ENCODE results near the gene S100A9. TPM values are rescaled to one million over a fixed set of nuclear protein-coding genes. Genes with fewer than 3 reads are reported as not detected.

The S100A9 gene
- total RNA-seq, 1 experiment from 2014 or later = 559 TPM

GRCh38 chr1:153367090-153367489 is 9.4 kb downstream of the S100A9 start:
- TF ChIP-seq EZH2phosphoT487 (IDR thresholded peaks at IDR 0.05; ENCODE audit: borderline replicate concordance, low read length) (no peak), CTCF (conservative IDR thresholded peaks at IDR 0.05; ENCODE audit: low read depth, low read length) (no peak)
- POLR2A ChIA-PET (ENCODE audit: unreplicated experiment) = no interaction called here
- Histone ChIP-seq H3K27me3 (ENCODE audit: low read length) (no peaks in the 10 kb centered on the region), H3K27ac (ENCODE audit: low read length) (no peak overlapping the region), H3K9me2 (replicated peaks; ENCODE audit: low read length) (no peaks in the 10 kb centered on the region), H3K9me3 (ENCODE audit: low read length) (no peaks in the 10 kb centered on the region), H3F3A (ENCODE audit: low read length, unreplicated experiment) (no peaks in the 10 kb centered on the region), H2AFZ (ENCODE audit: low read length) (no peak overlapping the region), H3K4me3 (ENCODE audit: low read length) (no peak overlapping the region), H3K4me2 (ENCODE audit: low read length) (no peak overlapping the region), H3K79me2 (ENCODE audit: low read length) (no peaks in the 10 kb centered on the region), H3K4me1 (ENCODE audit: insufficient read depth, low read length) (peaks cover 38% of the 10 kb centered on the region), H3K9ac (ENCODE audit: low read length) (no peak overlapping the region), H3K36me3 (ENCODE audit: low read depth, low read length) (no peaks in the 10 kb centered on the region), H4K20me1 (ENCODE audit: low read length) (no peaks in the 10 kb centered on the region)
- CTCF ChIA-PET = no interaction called here
- DNase-seq (no peak), ATAC-seq (no peak)
- no TSS peak for BruUV-seq (replicated peaks)
- intact Hi-C loops (cut with micrococcal nuclease) = no loop called here

- Histone ChIP-seq H3K9ac (ENCODE audit: low read length) (no peak overlapping the region), H3K4me1 (ENCODE audit: insufficient read depth, low read length) (peaks cover 39% of the 10 kb centered on the region), H3F3A (ENCODE audit: low read length, unreplicated experiment) (no peaks in the 10 kb centered on the region), H3K27ac (ENCODE audit: low read length) (no peak overlapping the region), H3K79me2 (ENCODE audit: low read length) (no peaks in the 10 kb centered on the region), H4K20me1 (ENCODE audit: low read length) (no peaks in the 10 kb centered on the region), H3K9me2 (replicated peaks; ENCODE audit: low read length) (no peaks in the 10 kb centered on the region), H3K4me3 (ENCODE audit: low read length) (no peak overlapping the region), H3K27me3 (ENCODE audit: low read length) (no peaks in the 10 kb centered on the region), H3K36me3 (ENCODE audit: low read depth, low read length) (no peaks in the 10 kb centered on the region), H3K9me3 (ENCODE audit: low read length) (no peaks in the 10 kb centered on the region), H2AFZ (ENCODE audit: low read length) (no peak overlapping the region), H3K4me2 (ENCODE audit: low read length) (no peak overlapping the region)
- ChIA-PET POLR2A (ENCODE audit: unreplicated experiment) (no interaction called here), CTCF (interaction anchor here (0.6 kb wide), 1 partner anchor 204 kb away, joined by 3 read pairs; no protein-coding TSS in a partner anchor)
- intact Hi-C loops (cut with micrococcal nuclease) = no loop called here
- no TSS peak for BruUV-seq (replicated peaks)
- DNase-seq (no peak), ATAC-seq (no peak)
- TF ChIP-seq EZH2 (IDR thresholded peaks at IDR 0.05; ENCODE audit: low read length, unreplicated experiment) (no peak), CTCF (conservative IDR thresholded peaks at IDR 0.05; ENCODE audit: low read depth, low read length) (no peak), EZH2phosphoT487 (IDR thresholded peaks at IDR 0.05; ENCODE audit: borderline replicate concordance, low read length) (no peak)
These were observed 10.8 kb downstream of the S100A9 start for GRCh38 chr1:153368495-153368894.

- intact Hi-C loops (cut with micrococcal nuclease) = no loop called here
- Histone ChIP-seq H3K4me1 (ENCODE audit: insufficient read depth, low read length) (peaks cover 29% of the 10 kb centered on the region), H3K9me3 (ENCODE audit: low read length) (no peaks in the 10 kb centered on the region), H3K9me2 (replicated peaks; ENCODE audit: low read length) (no peaks in the 10 kb centered on the region), H3K27ac (ENCODE audit: low read length) (no peak overlapping the region), H3K4me2 (ENCODE audit: low read length) (no peak overlapping the region), H3K9ac (ENCODE audit: low read length) (no peak overlapping the region), H3K36me3 (ENCODE audit: low read depth, low read length) (no peaks in the 10 kb centered on the region), H3F3A (ENCODE audit: low read length, unreplicated experiment) (no peaks in the 10 kb centered on the region), H3K4me3 (ENCODE audit: low read length) (no peak overlapping the region), H3K79me2 (ENCODE audit: low read length) (no peaks in the 10 kb centered on the region), H2AFZ (ENCODE audit: low read length) (no peak overlapping the region), H3K27me3 (ENCODE audit: low read length) (no peaks in the 10 kb centered on the region), H4K20me1 (ENCODE audit: low read length) (no peaks in the 10 kb centered on the region)
- BruUV-seq (replicated peaks) = no TSS peak
- CTCF ChIA-PET = no interaction called here
- no peak for TF ChIP-seq CTCF (conservative IDR thresholded peaks at IDR 0.05; ENCODE audit: low read depth, low read length)
- TF ChIP-seq EZH2phosphoT487 (IDR thresholded peaks at IDR 0.05; ENCODE audit: borderline replicate concordance, low read length) = no peak
- no peak for TF ChIP-seq EZH2 (IDR thresholded peaks at IDR 0.05; ENCODE audit: low read length, unreplicated experiment)
- POLR2A ChIA-PET (ENCODE audit: unreplicated experiment) = no interaction called here
- DNase-seq = peak; percentile 30
- no peak for ATAC-seq
These were observed 12.5 kb downstream of the S100A9 start for GRCh38 chr1:153370146-153370545.
